Upper lobe of right lung (tissue), 1 donor: ENCODE data around the gene GNAI2. TPM values are rescaled to one million over a fixed set of nuclear protein-coding genes. Genes with fewer than 3 reads are reported as not detected.

Experiments used
- ATAC-seq: fragments of 200-7000 bp; cut with Tn5 transposase; one replicate; pipeline ENCODE4 v1.9.1; 2020; ENCODE audit warnings: mild to moderate bottlenecking, moderate library complexity
- DNase-seq: peaks from one replicate; pipeline ENCODE4 v3.0.0-alpha.2; 2020
- H3K27ac ChIP-seq: fragments of 200-600 bp; one replicate; pipeline ENCODE4 v1.8.0; 2022
- H3K27me3 ChIP-seq: fragments of 200-600 bp; one replicate; pipeline ENCODE4 v1.8.0; 2022; ENCODE audit warnings: mild to moderate bottlenecking
- H3K36me3 ChIP-seq: fragments of 200-600 bp; one replicate; pipeline ENCODE4 v1.8.0; 2022
- H3K4me1 ChIP-seq: fragments of 200-600 bp; one replicate; pipeline ENCODE4 v1.8.0; 2022
- H3K4me3 ChIP-seq: fragments of 200-600 bp; one replicate; pipeline ENCODE4 v1.8.0; 2022; ENCODE audit warnings: mild to moderate bottlenecking
- H3K9me3 ChIP-seq: fragments of 200-600 bp; one replicate; pipeline ENCODE4 v1.8.0; 2022
- CTCF ChIP-seq: fragments of 200-600 bp; IDR thresholded peaks from one replicate; pipeline ENCODE4 v1.8.0; 2022; ENCODE audit warnings: antibody characterized with exemption
- intact Hi-C: fragments of 100-400 bp; cut with DNase I; formaldehyde crosslinking; loops from one replicate; pipeline ENCODE4 v1.11.0; 2022
- microRNA-seq: library from miRNA; unstranded; fragments of <30 nt; microRNA quantifications from one replicate; pipeline ENCODE4 v1.2.0, GENCODE V29; 2020; ENCODE audit warnings: borderline microRNAs expressed
- total RNA-seq: library from RNA; stranded (reverse); fragmentation: NEBNext Ultra II Directional; extraction: Animal tissue kit (Norgen Biotek cat#: 25700); gene quantifications from one replicate; pipeline ENCODE4 v1.2.1, GENCODE V29; 2021
- donor health status: DM: no; HTN: yes; CAD: no; lungs with severe emphysema.

GNAI2 gene
- total RNA-seq, 1 donor from 2014 or later = 321 TPM

GRCh38 chr3:50304601-50305000, 68.6 kb downstream of the GNAI2 start:
- DNase-seq = no peak
- no peak for TF ChIP-seq CTCF
- Histone ChIP-seq H3K9me3 (no peaks in the 10 kb centered on the region), H3K4me1 (peaks cover 23% of the 10 kb centered on the region), H3K27ac (no peak overlapping the region), H3K36me3 (no peaks in the 10 kb centered on the region), H3K27me3 (no peaks in the 10 kb centered on the region), H3K4me3 (no peak overlapping the region)
- no peak for ATAC-seq
- intact Hi-C loops = no loop called here

Small RNAs within 50 kb of the gene (microRNA-seq; reads per million reads assigned to microRNA genes)
- not detected for gene MIR5787

Other genes with a start within 250 kb of the GNAI2 start
- gene RBM5, start 147.3 kb upstream of the GNAI2 start, total RNA-seq = 161 TPM
- gene SEMA3F, start 80.9 kb upstream of the GNAI2 start, total RNA-seq = 65.6 TPM
- gene GNAT1, start 44.6 kb upstream of the GNAI2 start, total RNA-seq = not detected
- not detected for gene SLC38A3, start 30.9 kb upstream of the GNAI2 start, total RNA-seq
- 120 TPM for gene SEMA3B, start 32.9 kb downstream of the GNAI2 start, total RNA-seq
- not detected for gene LSMEM2, start 42.9 kb downstream of the GNAI2 start, total RNA-seq
- 77.0 TPM for gene IFRD2, start 56.2 kb downstream of the GNAI2 start, total RNA-seq
- gene HYAL3, start 63.2 kb downstream of the GNAI2 start, total RNA-seq = 2.8 TPM
- 12.5 TPM for gene NAA80, start 63.2 kb downstream of the GNAI2 start, total RNA-seq
- 78.8 TPM for gene HYAL1, start 67.4 kb downstream of the GNAI2 start, total RNA-seq
- 303 TPM for gene HYAL2, start 86.5 kb downstream of the GNAI2 start, total RNA-seq
- 29.2 TPM for gene TUSC2, start 92.0 kb downstream of the GNAI2 start, total RNA-seq
- gene RASSF1, start 104.6 kb downstream of the GNAI2 start, total RNA-seq = 39.1 TPM
- 2.8 TPM for gene ZMYND10, start 109.5 kb downstream of the GNAI2 start, total RNA-seq
- gene NPRL2, start 114.6 kb downstream of the GNAI2 start, total RNA-seq = 21.6 TPM
- gene CYB561D2, start 114.7 kb downstream of the GNAI2 start, total RNA-seq = 23.9 TPM
- 40.1 TPM for gene TMEM115, start 123.3 kb downstream of the GNAI2 start, total RNA-seq